WTC11 (cell line): Measurements from ENCODE around the gene SLC25A12.

ENCODE experiments used
- JAZF1 ChIP-seq: fragments of 250-450 bp; sonication (Bioruptor Pico); IDR thresholded peaks from 2 replicates; pipeline ENCODE4 v1.9.0; 2021; ENCODE audit warnings: moderate library complexity, mild to moderate bottlenecking, inconsistent platforms
- NR1H2 ChIP-seq: sonication (generic); formaldehyde crosslinking; IDR thresholded peaks from 2 replicates; pipeline ENCODE4 v1.9.0; 2021; ENCODE audit warnings: mild to moderate bottlenecking, moderate library complexity, missing genetic modification reagents
- TF ChIP-seq, protein P1 (sequence below): fragments of 200-600 bp; IDR thresholded peaks from 2 replicates; pipeline ENCODE4 v1.8.0; 2022; ENCODE audit warnings: antibody characterized with exemption

DNA sequence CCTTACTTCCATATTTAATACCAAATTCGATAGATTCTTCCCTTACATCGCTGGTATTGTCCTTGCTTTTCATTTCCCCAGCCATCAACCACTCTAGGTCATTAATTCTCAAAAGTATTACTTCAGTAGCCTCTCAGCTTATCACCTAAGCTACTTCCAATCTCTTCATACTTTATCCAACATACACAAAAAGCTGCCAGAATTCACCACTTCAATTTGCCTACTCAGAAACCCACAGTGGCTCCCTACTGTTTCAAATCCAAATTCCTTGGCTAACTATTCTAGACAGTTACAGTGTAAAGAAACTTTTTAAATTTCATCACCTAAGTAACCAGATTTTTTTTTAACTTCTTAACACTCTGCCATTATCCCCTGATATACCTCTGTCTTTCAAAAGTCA is 4.7 kb downstream of the SLC25A12 start:
- TF ChIP-seq, protein P1, sequence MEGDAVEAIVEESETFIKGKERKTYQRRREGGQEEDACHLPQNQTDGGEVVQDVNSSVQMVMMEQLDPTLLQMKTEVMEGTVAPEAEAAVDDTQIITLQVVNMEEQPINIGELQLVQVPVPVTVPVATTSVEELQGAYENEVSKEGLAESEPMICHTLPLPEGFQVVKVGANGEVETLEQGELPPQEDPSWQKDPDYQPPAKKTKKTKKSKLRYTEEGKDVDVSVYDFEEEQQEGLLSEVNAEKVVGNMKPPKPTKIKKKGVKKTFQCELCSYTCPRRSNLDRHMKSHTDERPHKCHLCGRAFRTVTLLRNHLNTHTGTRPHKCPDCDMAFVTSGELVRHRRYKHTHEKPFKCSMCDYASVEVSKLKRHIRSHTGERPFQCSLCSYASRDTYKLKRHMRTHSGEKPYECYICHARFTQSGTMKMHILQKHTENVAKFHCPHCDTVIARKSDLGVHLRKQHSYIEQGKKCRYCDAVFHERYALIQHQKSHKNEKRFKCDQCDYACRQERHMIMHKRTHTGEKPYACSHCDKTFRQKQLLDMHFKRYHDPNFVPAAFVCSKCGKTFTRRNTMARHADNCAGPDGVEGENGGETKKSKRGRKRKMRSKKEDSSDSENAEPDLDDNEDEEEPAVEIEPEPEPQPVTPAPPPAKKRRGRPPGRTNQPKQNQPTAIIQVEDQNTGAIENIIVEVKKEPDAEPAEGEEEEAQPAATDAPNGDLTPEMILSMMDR: no peak
- no peak for TF ChIP-seq NR1H2
- TF ChIP-seq JAZF1 (CRISPR knock-in tag): no peak
